K562 (cell line): ENCODE data around the gene TARS2. TPM values are rescaled to one million over a fixed set of nuclear protein-coding genes. Genes with fewer than 3 reads are reported as not detected.
A peak's percentile ranks its signal among the peaks of the same experiment; 100 is the strongest.

Experiments used
- ATAC-seq: fragments of 200-7000 bp; cut with Tn5 transposase; 3 replicates; pipeline ENCODE4 v1.9.1; 2020; ENCODE audit warnings: moderate library complexity
- BruUV-seq: library from RNA; stranded (reverse); fragments of 400-500 nt; replicated peaks from 2 replicates; lab custom pipeline; 2021; lab: Mats Ljungman, UMichigan
- CTCF ChIA-PET: fragments of 300-600 bp; formaldehyde crosslinking; extraction: SDS; loops from one replicate; lab custom pipeline; 2021; ENCODE audit warnings: low intra/inter-chr PET ratio; lab: Yijun Ruan, JAX
- POLR2A ChIA-PET: fragments of 300-600, 350-650 bp; sonication (Branson Sonifier 250); formaldehyde crosslinking; extraction: SDS; loops from one replicate; lab custom pipeline; 2021; ENCODE audit warnings: antibody characterized with exemption, inconsistent platforms; lab: Yijun Ruan, JAX
- DNase-seq, 4 experiments: peaks; one replicate each; pipeline versions ENCODE4 v3.0.0 to v3.0.0-alpha.2; 2011 to 2018; ENCODE audit warnings: low spot score in 3 of 4, mixed read lengths in 3 of 4; ENCODE audit errors: extremely low read depth in 1 of 4
- FAIRE-seq: peaks from 2 replicates; lab custom pipeline; 2011; peaks lifted over from hg19 to GRCh38; lab: Jason Lieb, UNC
- H2AFZ ChIP-seq: 2 replicates; pipeline ENCODE4 v1.6.0; 2011; ENCODE audit warnings: low read depth, low read length, control low read depth, inconsistent platforms
- H3K27ac ChIP-seq: fragments of 200-600 bp; 3 replicates; pipeline ENCODE4 v1.8.0; 2011; ENCODE audit warnings: low read depth, mild to moderate bottlenecking, control low read depth, inconsistent platforms, low read length, moderate library complexity, mixed read lengths; ENCODE audit errors: extremely low read depth
- H3K27me3 ChIP-seq, 2 experiments: fragments of 300-600 bp in 1 of 2; 2 replicates in 1 of 2; 3 replicates in 1 of 2; pipeline versions ENCODE4 v1.6.0 to v1.8.0; 2011; ENCODE audit warnings: inconsistent platforms in 2 of 2, low read length in 2 of 2, mild to moderate bottlenecking in 1 of 2, mixed read lengths in 1 of 2, moderate library complexity in 1 of 2; ENCODE audit not compliant: control insufficient read depth in 2 of 2, insufficient read depth in 2 of 2
- H3K36me3 ChIP-seq: fragments of 300-600 bp; 3 replicates; pipeline ENCODE4 v1.8.0; 2011; ENCODE audit warnings: mild to moderate bottlenecking, low read length, inconsistent platforms; ENCODE audit not compliant: control insufficient read depth, insufficient read depth
- H3K4me1 ChIP-seq, 2 experiments: fragments of 200-600 bp in 1 of 2; replicated peaks in 1 of 2; 2 replicates in 1 of 2; 3 replicates in 1 of 2; pipeline versions ENCODE4 v1.5.1 to v1.8.0; 2011; ENCODE audit warnings: inconsistent platforms in 2 of 2, low read length in 2 of 2, mild to moderate bottlenecking in 1 of 2, mixed read lengths in 1 of 2, moderate library complexity in 1 of 2; ENCODE audit not compliant: control insufficient read depth in 2 of 2, insufficient read depth in 2 of 2
- H3K4me2 ChIP-seq: 2 replicates; pipeline ENCODE4 v1.6.1; 2011; ENCODE audit warnings: low read length, control low read depth, inconsistent platforms, mixed read lengths; ENCODE audit not compliant: insufficient read depth
- H3K4me3 ChIP-seq: fragments of 200-600 bp; sonication (generic), shearing (Covaris generic); 2 replicates; pipeline ENCODE4 v1.5.1; 2016; ENCODE audit warnings: control low read depth, inconsistent platforms
- H3K79me2 ChIP-seq: fragments of 200-600 bp; 3 replicates; pipeline ENCODE4 v1.8.0; 2011; ENCODE audit warnings: low read length, inconsistent platforms; ENCODE audit not compliant: control insufficient read depth, insufficient read depth
- H3K9ac ChIP-seq, 2 experiments: 2 replicates each; pipeline versions ENCODE4 v1.6.0 to v1.6.1; 2011; ENCODE audit warnings: low read depth in 2 of 2, low read length in 2 of 2, control low read depth in 1 of 2, inconsistent platforms in 1 of 2, mild to moderate bottlenecking in 1 of 2, mixed read lengths in 1 of 2; ENCODE audit not compliant: insufficient read depth in 1 of 2
- H3K9me1 ChIP-seq: one replicate; pipeline ENCODE4 v1.6.0; 2011; ENCODE audit warnings: inconsistent platforms, mild to moderate bottlenecking, low read length, moderate library complexity; ENCODE audit not compliant: control insufficient read depth, insufficient read depth
- H3K9me3 ChIP-seq: replicated peaks from 2 replicates; pipeline ENCODE4 v1.5.1; 2011; ENCODE audit warnings: low read depth, low read length, inconsistent platforms; ENCODE audit not compliant: control insufficient read depth, insufficient read depth
- H4K20me1 ChIP-seq: replicated peaks from 2 replicates; pipeline ENCODE4 v1.6.1; 2011; ENCODE audit warnings: low read length, inconsistent platforms, mixed read lengths; ENCODE audit not compliant: control insufficient read depth, insufficient read depth
- CCNT2 ChIP-seq: IDR thresholded peaks from 2 replicates; pipeline ENCODE4 v1.6.1; 2011; ENCODE audit warnings: borderline replicate concordance, low read depth, mild to moderate bottlenecking, moderate library complexity, mixed read lengths, low read length; ENCODE audit not compliant: insufficient read length; ENCODE audit errors: extremely low read depth
- CUX1 ChIP-seq: fragments of 200-800 bp; sonication (Bioruptor generic); IDR thresholded peaks from 2 replicates; pipeline ENCODE4 v1.6.1; 2016; ENCODE audit warnings: missing genetic modification characterization, missing compliant biosample characterization
- HNRNPLL ChIP-seq: fragments of 200-400 bp; formaldehyde crosslinking; IDR thresholded peaks from 2 replicates; pipeline ENCODE4 v1.6.1; 2017; ENCODE audit warnings: low read length, low read depth, mild to moderate bottlenecking; ENCODE audit not compliant: poor library complexity, severe bottlenecking
- MAX ChIP-seq: sonication (generic); formaldehyde crosslinking; IDR thresholded peaks from 2 replicates; pipeline ENCODE4 v1.9.0; 2022; ENCODE audit warnings: mild to moderate bottlenecking, missing genetic modification reagents
- MBD2 ChIP-seq: sonication (generic); IDR thresholded peaks from 2 replicates; pipeline ENCODE4 v1.6.1; 2016; ENCODE audit warnings: low read depth, borderline replicate concordance
- NONO ChIP-seq, 2 experiments: fragments of 200-400 bp in 1 of 2; fragments of 450-650 bp in 1 of 2; formaldehyde crosslinking in 1 of 2; IDR thresholded peaks; 2 replicates each; pipeline ENCODE4 v1.6.1; 2017; ENCODE audit warnings: low read depth in 2 of 2, mild to moderate bottlenecking in 2 of 2, moderate library complexity in 2 of 2, low read length in 1 of 2
- RCOR1 ChIP-seq, 2 experiments: IDR thresholded peaks; 2 replicates each; pipeline ENCODE4 v1.6.1; 2012; ENCODE audit warnings: low read depth in 2 of 2, low read length in 2 of 2, borderline replicate concordance in 1 of 2, improper control_type of control experiment in 1 of 2
- RHOXF2B ChIP-seq: fragments of 250-450 bp; sonication (Bioruptor Pico); conservative IDR thresholded peaks from 2 replicates; pipeline ENCODE4 v1.5.1; 2021
- TAF1 ChIP-seq: IDR thresholded peaks from 2 replicates; pipeline ENCODE4 v1.6.1; 2011; ENCODE audit warnings: mild to moderate bottlenecking, low read length, moderate library complexity; ENCODE audit not compliant: insufficient read depth, control insufficient read depth, severe bottlenecking; ENCODE audit errors: extremely low read depth
- TEAD2 ChIP-seq: fragments of 450-650 bp; IDR thresholded peaks from 2 replicates; pipeline ENCODE4 v1.6.1; 2016; ENCODE audit warnings: missing genetic modification characterization, control low read depth, missing compliant biosample characterization
- TRIM28 ChIP-seq: fragments of 450-650 bp; IDR thresholded peaks from 2 replicates; pipeline ENCODE4 v1.6.1; 2017
- ZBTB34 ChIP-seq: fragments of 250-450 bp; sonication (Bioruptor Pico); IDR thresholded peaks from 2 replicates; pipeline ENCODE4 v1.8.0; 2021; ENCODE audit warnings: mild to moderate bottlenecking, moderate library complexity
- ZNF23 ChIP-seq: fragments of 250-450 bp; sonication (Bioruptor Pico); IDR thresholded peaks from 2 replicates; pipeline ENCODE4 v1.4.0; 2020; ENCODE audit warnings: mild to moderate bottlenecking
- WGBS: fragments of 100-300 bp; shearing (Covaris generic); methylation state at CpG from one replicate; pipeline ENCODE4 v1.1.6; 2016; ENCODE audit warnings: low coverage, mixed read lengths; ENCODE audit not compliant: insufficient coverage; ENCODE audit errors: missing lambda C conversion rate; 5-methylcytosine and 5-hydroxymethylcytosine counted together
- in situ Hi-C: fragments of 300-500 bp; cut with MboI; formaldehyde crosslinking; loops from 4 replicates; pipeline ENCODE4 v1.15.0; 2018; ENCODE audit warnings: inconsistent platforms, mixed read lengths
- intact Hi-C: fragments of 100-400 bp; cut with micrococcal nuclease; formaldehyde crosslinking; loops from 2 replicates; pipeline ENCODE4 v1.14.2; 2022
- polyA plus RNA-seq, 8 experiments: library from polyadenylated mRNA; depleted of rRNA in 4 of 8; stranded (reverse) in 5 of 8; unstranded in 3 of 8; fragments of >200 nt; fragmentation: Nextera tagmentation in 2 of 8; fragmentation: Illumina TruSeq in 1 of 8; extraction: Ambion mirVana in 2 of 8; extraction: Trizol in 1 of 8; gene quantifications; 2 replicates each; pipeline versions ENCODE4 v1.2.1 to v1.2.3, GENCODE V29; 2011 to 2014; ENCODE audit warnings: inconsistent platforms in 1 of 8, missing spikeins in 1 of 8
- total RNA-seq, 7 experiments: library from RNA; depleted of rRNA in 6 of 7; stranded (reverse); fragments of >200 nt in 6 of 7; fragmentation: Illumina TruSeq in 2 of 7; extraction: Trizol in 2 of 7; gene quantifications; 2 replicates each; pipeline versions ENCODE4 v1.2.1 to v1.2.3, GENCODE V29; 2011 to 2021; ENCODE audit warnings: low replicate concordance in 1 of 7

TARS2 gene
- total and polyA plus RNA-seq, 9 of the 15 experiments (the other 6 are each of a cell fraction or from before 2014, with no cell fraction given): 17.0 to 64.2 (median 39.4) TPM

GRCh38 chr1:150549496-150550221, 62.4 kb downstream of the TARS2 start:
- ChIA-PET CTCF (no interaction called here), POLR2A (interaction anchor here (0.7 to 8.9 kb wide), 7 partner anchors 9 to 52 kb away, joined by 3 to 53 read pairs (median 3); partner anchors contain the start of gene MCL1)
- ATAC-seq: peak; percentile 10
- H3K4me1 ChIP-seq: peaks cover 45 to 87% of the 10 kb centered on the region in 2 experiments
- peaks cover 30% of the 10 kb centered on the region for H3K36me3 ChIP-seq
- H3K27ac ChIP-seq: peak overlapping the region; percentile 87
- H3K9me3 ChIP-seq: no peaks in the 10 kb centered on the region
- no peak overlapping the region for H2AFZ ChIP-seq
- H3K27me3 ChIP-seq: no peaks in the 10 kb centered on the region
- peak overlapping the region; percentile 95 to 99 for H3K9ac ChIP-seq
- 3% methylated on average over 23 of the region's 43 CpGs for WGBS
- BruUV-seq: TSS peak; percentile 59
- peak overlapping the region; percentile 75 for H3K4me3 ChIP-seq
- no peak for FAIRE-seq
- H3K9me1 ChIP-seq: no peaks in the 10 kb centered on the region
- no peaks in the 10 kb centered on the region for H4K20me1 ChIP-seq
- intact Hi-C loops: loop anchor here (5.0 to 10.0 kb wide), 4 partner anchors 42 to 428 kb away; partner anchors contain the start of genes CA14, ECM1 and RPRD2
- peak overlapping the region; percentile 95 for H3K4me2 ChIP-seq
- peak in 2 of 4 experiments; percentile 35 to 49 for DNase-seq
- peaks cover 79% of the 10 kb centered on the region for H3K79me2 ChIP-seq
- in situ Hi-C loops: no loop called here
- TF ChIP-seq CCNT2 (no peak), NONO (IDR thresholded peaks at IDR 0.05; ENCODE audit: low read depth in 2 of 2, low read length in 1 of 2) (no peak), HNRNPLL (peak; percentile 32), TEAD2 (tag) (0 out of 2 replicates have a peak, but pooled peaks have one; percentile 11), TRIM28 (no peak), MAX (CRISPR knock-in tag) (0 out of 2 replicates have a peak, but pooled peaks have one; percentile 19), CUX1 (no peak), RHOXF2B (CRISPR knock-in tag) (no peak), MBD2 (peak; percentile 3; the same call in 1 of the 2 replicates), ZNF23 (no peak), RCOR1 (IDR thresholded peaks at IDR 0.05; ENCODE audit: borderline replicate concordance in 1 of 2, low read depth in 2 of 2, low read length in 2 of 2) (0 out of 4 replicates have a peak, but pooled peaks of 1 of the 2 experiments have one; percentile 1), TAF1 (peak; percentile 11), ZBTB34 (no peak)
